HTERT RPE-1 (cell line): ENCODE results near the gene TRDMT1.

Experiments used
- in situ Hi-C: fragments of 300-500 bp; cut with MboI; formaldehyde crosslinking; loops from 4 replicates; pipeline ENCODE4 v1.14.3; 2020; ENCODE audit warnings: low sequenced_read_pairs

The TRDMT1 gene

GRCh38 chr10:17109046-17109445 lies 92.4 kb downstream of the TRDMT1 start:
- in situ Hi-C loops = no loop called here

GRCh38 chr10:17106991-17107390 lies 94.5 kb downstream of the TRDMT1 start:
- in situ Hi-C loops = no loop called here

- in situ Hi-C loops = no loop called here
These were observed 99.6 kb downstream of the TRDMT1 start for GRCh38 chr10:17101910-17102266.

DNA sequence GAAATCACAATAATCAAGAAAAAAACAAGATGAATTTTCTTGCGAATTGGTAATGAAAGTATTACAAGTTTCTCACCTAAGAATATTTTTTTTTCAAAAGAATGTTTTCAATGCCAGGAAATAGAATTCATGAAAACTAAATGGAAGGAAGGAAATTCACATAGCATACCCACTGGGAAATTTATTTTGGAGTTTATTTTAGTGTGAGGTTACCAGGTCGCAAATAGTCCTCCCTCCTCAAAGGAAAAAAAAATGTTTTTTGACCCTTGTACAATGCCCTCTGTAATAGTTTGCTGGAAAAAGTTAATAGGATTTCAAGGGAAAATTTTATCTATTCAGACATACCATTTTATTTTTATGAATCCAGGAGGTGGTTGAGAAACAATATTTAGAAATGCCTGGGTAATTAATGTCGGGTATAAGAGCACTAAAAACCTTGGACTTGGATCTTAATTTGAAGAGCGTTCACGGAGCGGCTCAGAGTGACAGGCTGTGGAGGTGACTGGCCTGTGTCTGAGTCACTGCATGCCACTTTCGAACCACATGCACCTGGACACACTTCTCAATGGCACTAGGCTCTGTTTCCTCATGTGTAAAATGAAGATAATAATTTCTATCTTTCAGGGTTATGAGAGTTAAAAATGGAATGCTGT lies 100.1 kb downstream of the TRDMT1 start:
- in situ Hi-C loops = no loop called here

- in situ Hi-C loops = no loop called here
These were observed 100.9 kb downstream of the TRDMT1 start for GRCh38 chr10:17100586-17100985.

GRCh38 chr10:17098012-17098411 lies 103.5 kb downstream of the TRDMT1 start:
- in situ Hi-C loops = no loop called here
